ENCODE data around the gene PKDCC. TPM values are rescaled to one million over a fixed set of nuclear protein-coding genes. Genes with fewer than 3 reads are reported as not detected.

PKDCC gene
- total and polyA plus RNA-seq, 2 of the 13 experiments (the other 11 are each of a cell fraction or from before 2014, with no cell fraction given) = 52.6 to 58.8 TPM

GRCh38 chr2:42084231-42084671 lies 36.4 kb downstream of the PKDCC start:
- ATAC-seq (no peak; the same call in 1 of the 3 replicates), FAIRE-seq (peak; percentile 32), DNase-seq (ENCODE audit: low spot score) (no peak)
- ChIA-PET POLR2A (interaction anchor here (0.8 to 5.7 kb wide), 3 partner anchors 15 to 37 kb away, joined by 3 to 29 read pairs (median 11); partner anchors contain the start of gene PKDCC), CTCF (ENCODE audit: low intra/inter-chr PET ratio, low total read pairs) (interaction anchor here (5.2 to 6.3 kb wide), 2 partner anchors 213 to 229 kb away, joined by 87 to 119 read pairs; no protein-coding TSS in a partner anchor)
- in situ Hi-C loops (cut with HindIII; ENCODE audit: extremely low pct_ligation_motif_present, low pct_unique_long_range_greater_than_20kb) = loop anchor here (5.0 kb wide), 1 partner anchor 212 kb away; no protein-coding TSS in a partner anchor
- Histone ChIP-seq H2AFZ (ENCODE audit: low read length) (no peak overlapping the region), H3K9me3 (ENCODE audit: low read length) (no peaks in the 10 kb centered on the region), H3K27me3 (ENCODE audit: control insufficient read depth in 1 of 2, insufficient read depth in 2 of 2, low read length in 2 of 2) (peaks cover 0 to 17% of the 10 kb centered on the region in 2 experiments; a peak in 2 of 5 replicates), H4K20me1 (ENCODE audit: insufficient read depth, low read length) (no peaks in the 10 kb centered on the region), H3K79me2 (ENCODE audit: insufficient read depth, low read length) (no peaks in the 10 kb centered on the region), H3K4me2 (ENCODE audit: low read depth, low read length) (no peak overlapping the region), H3K9ac (ENCODE audit: insufficient read depth, low read depth, low read length) (no peak overlapping the region), H3K4me3 (replicated peaks in 1 of 3; ENCODE audit: insufficient read depth in 1 of 3, low read depth in 2 of 3, low read length in 3 of 3) (no peak overlapping the region), H3K4me1 (ENCODE audit: insufficient read depth, low read length) (peaks cover 50% of the 10 kb centered on the region), H3K36me3 (replicated peaks in 1 of 2; ENCODE audit: control insufficient read depth in 1 of 2, insufficient read depth in 2 of 2, low read length in 2 of 2) (no peaks in the 10 kb centered on the region), H3K27ac (ENCODE audit: extremely low read length, insufficient read depth, low read length) (no peak overlapping the region)
- TF ChIP-seq TGIF2 (CRISPR knock-in tag; IDR thresholded peaks at IDR 0.05) = no peak
- TF ChIP-seq GFI1 (CRISPR knock-in tag; IDR thresholded peaks at IDR 0.05; ENCODE audit: borderline replicate concordance) = peak; percentile 63; the same call in 1 of the 2 replicates
- TF ChIP-seq HOXA9 (CRISPR knock-in tag; IDR thresholded peaks at IDR 0.05; ENCODE audit: borderline replicate concordance) = peak; percentile 71
- TF ChIP-seq, protein P1, sequence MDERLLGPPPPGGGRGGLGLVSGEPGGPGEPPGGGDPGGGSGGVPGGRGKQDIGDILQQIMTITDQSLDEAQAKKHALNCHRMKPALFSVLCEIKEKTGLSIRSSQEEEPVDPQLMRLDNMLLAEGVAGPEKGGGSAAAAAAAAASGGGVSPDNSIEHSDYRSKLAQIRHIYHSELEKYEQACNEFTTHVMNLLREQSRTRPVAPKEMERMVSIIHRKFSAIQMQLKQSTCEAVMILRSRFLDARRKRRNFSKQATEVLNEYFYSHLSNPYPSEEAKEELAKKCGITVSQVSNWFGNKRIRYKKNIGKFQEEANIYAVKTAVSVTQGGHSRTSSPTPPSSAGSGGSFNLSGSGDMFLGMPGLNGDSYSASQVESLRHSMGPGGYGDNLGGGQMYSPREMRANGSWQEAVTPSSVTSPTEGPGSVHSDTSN (CRISPR knock-in tag; IDR thresholded peaks at IDR 0.05) = 0 out of 2 replicates have a peak, but pooled peaks have one; percentile 29
- TF ChIP-seq HOXA5 (CRISPR knock-in tag; IDR thresholded peaks at IDR 0.05) = peak; percentile 88
- TF ChIP-seq FOSL2 (CRISPR knock-in tag; IDR thresholded peaks at IDR 0.05) = peak; percentile 29; the same call in 1 of the 2 replicates
- TF ChIP-seq ZNF343 (CRISPR knock-in tag; IDR thresholded peaks at IDR 0.05) = no peak
- TF ChIP-seq ZNF564 (CRISPR knock-in tag; IDR thresholded peaks at IDR 0.05) = no peak
- TF ChIP-seq, protein P2, sequence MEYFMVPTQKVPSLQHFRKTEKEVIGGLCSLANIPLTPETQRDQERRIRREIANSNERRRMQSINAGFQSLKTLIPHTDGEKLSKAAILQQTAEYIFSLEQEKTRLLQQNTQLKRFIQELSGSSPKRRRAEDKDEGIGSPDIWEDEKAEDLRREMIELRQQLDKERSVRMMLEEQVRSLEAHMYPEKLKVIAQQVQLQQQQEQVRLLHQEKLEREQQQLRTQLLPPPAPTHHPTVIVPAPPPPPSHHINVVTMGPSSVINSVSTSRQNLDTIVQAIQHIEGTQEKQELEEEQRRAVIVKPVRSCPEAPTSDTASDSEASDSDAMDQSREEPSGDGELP (IDR thresholded peaks at IDR 0.05; ENCODE audit: borderline replicate concordance, low read depth) = 0 out of 2 replicates have a peak, but pooled peaks have one; percentile 23
- 0 out of 2 replicates have a peak, but pooled peaks have one; percentile 21 for TF ChIP-seq SALL1 (CRISPR knock-in tag; IDR thresholded peaks at IDR 0.05)
- no peak for TF ChIP-seq SPEN (CRISPR knock-in tag; IDR thresholded peaks at IDR 0.05; ENCODE audit: low read depth)
- intact Hi-C loops (cut with micrococcal nuclease; ENCODE audit: unreplicated experiment) = no loop called here
- 33% methylated on average over 6 of the region's 6 CpGs for WGBS (ENCODE audit: low lambda C conversion rate)
- no TSS peak for BruUV-seq (replicated peaks)

Data from HepG2 (cell line).